HG03432 (cell line): ENCODE data around the gene DCUN1D3.
"Not testable (repeated sequence)": the region's sequence is repeated elsewhere in the genome, so short reads cannot be mapped to it uniquely, and the experiment has no call there.

ENCODE experiments used
- ATAC-seq: cut with Tn5 transposase; IDR thresholded peaks from one replicate; pipeline ENCODE4 v1.9.1; 2021; ENCODE audit warnings: mild to moderate bottlenecking, moderate library complexity; ENCODE audit not compliant: unreplicated experiment

The DCUN1D3 gene

GRCh38 chr16:20900299-20901067 is at the start of gene DCUN1D3, which contains the start of gene LYRM1:
DCUN1D3 (minus strand) TSS chr16:20900358; CDS start chr16:20862538, 37,820 bp downstream.
LYRM1 (plus strand) TSS chr16:20900771; CDS start chr16:20915556, 14,785 bp downstream.
- ATAC-seq = peak; percentile 82

- ATAC-seq = no peak
Observed at GRCh38 chr16:20949660-20950059, 49.5 kb upstream of the DCUN1D3 start.

- no peak for ATAC-seq
Observed at GRCh38 chr16:20948444-20948843, 48.3 kb upstream of the DCUN1D3 start.

GRCh38 chr16:20946015-20946629 is 46.0 kb upstream of the DCUN1D3 start:
- no peak for ATAC-seq

GRCh38 chr16:20945575-20945875 is 45.4 kb upstream of the DCUN1D3 start:
- not testable (repeated sequence) for ATAC-seq

- ATAC-seq = no peak
Observed at GRCh38 chr16:20944861-20945574, 44.9 kb upstream of the DCUN1D3 start.

- ATAC-seq = no peak
Observed at GRCh38 chr16:20942256-20942655, 42.1 kb upstream of the DCUN1D3 start.

GRCh38 chr16:20941636-20941926 is 41.4 kb upstream of the DCUN1D3 start:
- no peak for ATAC-seq

- no peak for ATAC-seq
Observed at GRCh38 chr16:20940871-20941635, 40.9 kb upstream of the DCUN1D3 start.

GRCh38 chr16:20939611-20940010 is 39.5 kb upstream of the DCUN1D3 start:
- ATAC-seq = no peak

- no peak for ATAC-seq
Observed at GRCh38 chr16:20938426-20938825, 38.3 kb upstream of the DCUN1D3 start.

GRCh38 chr16:20937736-20938135 is 37.6 kb upstream of the DCUN1D3 start:
- no peak for ATAC-seq

GRCh38 chr16:20933589-20933988 is 33.4 kb upstream of the DCUN1D3 start:
- no peak for ATAC-seq

- no peak for ATAC-seq
Observed at GRCh38 chr16:20931066-20931600, 31.0 kb upstream of the DCUN1D3 start.

- no peak for ATAC-seq
Observed at GRCh38 chr16:20930365-20930690, 30.2 kb upstream of the DCUN1D3 start.

GRCh38 chr16:20929676-20930364 is 29.7 kb upstream of the DCUN1D3 start:
- not testable (repeated sequence) for ATAC-seq

GRCh38 chr16:20928774-20929411 is 28.7 kb upstream of the DCUN1D3 start:
- no peak for ATAC-seq

- no peak for ATAC-seq
Observed at GRCh38 chr16:20925751-20926150, 25.6 kb upstream of the DCUN1D3 start.

GRCh38 chr16:20923876-20924275 is 23.7 kb upstream of the DCUN1D3 start:
- ATAC-seq = no peak

GRCh38 chr16:20920799-20921198 is 20.6 kb upstream of the DCUN1D3 start:
- no peak for ATAC-seq
